K562 (cell line): ENCODE data around the gene DYNLT4. TPM values are rescaled to one million over a fixed set of nuclear protein-coding genes. Genes with fewer than 3 reads are reported as not detected.
A peak's percentile ranks its signal among the peaks of the same experiment; 100 is the strongest.

Source experiments
- ASH1L ChIP-seq: fragments of 450-650 bp; IDR thresholded peaks from 2 replicates; pipeline ENCODE4 v1.6.1; 2018; ENCODE audit warnings: borderline replicate concordance, mild to moderate bottlenecking, low read depth; ENCODE audit not compliant: partially characterized antibody
- BCL6 ChIP-seq: fragments of 250-450 bp; sonication (Bioruptor Pico); IDR thresholded peaks from 2 replicates; pipeline ENCODE4 v1.4.0; 2020
- CBX2 ChIP-seq: fragments of 200-600 bp; sonication (generic); IDR thresholded peaks from one replicate; pipeline ENCODE4 v1.6.1; 2012; ENCODE audit warnings: mild to moderate bottlenecking, low read length, inconsistent platforms; ENCODE audit not compliant: insufficient read depth, poor library complexity, severe bottlenecking
- CXXC5 ChIP-seq: fragments of 250-450 bp; sonication (Bioruptor Pico); IDR thresholded peaks from 2 replicates; pipeline ENCODE4 v1.8.0; 2022; ENCODE audit warnings: inconsistent platforms, mild to moderate bottlenecking, moderate library complexity
- DPF2 ChIP-seq: fragments of 450-650 bp; IDR thresholded peaks from 2 replicates; pipeline ENCODE4 v1.6.1; 2016
- ESRRA ChIP-seq: fragments of 450-650 bp; IDR thresholded peaks from 2 replicates; pipeline ENCODE4 v1.6.1; 2014; ENCODE audit warnings: low read depth, mild to moderate bottlenecking, moderate library complexity, borderline replicate concordance
- ETV6 ChIP-seq, 3 experiments: fragments of 150-350 bp in 1 of 3; sonication (generic) in 1 of 3; formaldehyde crosslinking in 1 of 3; IDR thresholded peaks; 2 replicates each; pipeline versions ENCODE4 v1.6.1 to v1.8.0; 2014 to 2022; ENCODE audit warnings: borderline replicate concordance in 2 of 3, low read depth in 2 of 3, antibody characterized with exemption in 1 of 3, low read length in 1 of 3, mild to moderate bottlenecking in 1 of 3, missing genetic modification reagents in 1 of 3
- FOXK2 ChIP-seq, 2 experiments: fragments of 450-650 bp; IDR thresholded peaks in 1 of 2; conservative IDR thresholded peaks in 1 of 2; 2 replicates each; pipeline ENCODE4 v1.6.1; 2016; ENCODE audit warnings: low read depth in 2 of 2, mild to moderate bottlenecking in 1 of 2
- HIVEP1 ChIP-seq: fragments of 250-450 bp; sonication (Bioruptor Pico); IDR thresholded peaks from 2 replicates; pipeline ENCODE4 v1.4.0; 2020; ENCODE audit warnings: mild to moderate bottlenecking
- KLF1 ChIP-seq: fragments of 450-650 bp; IDR thresholded peaks from 2 replicates; pipeline ENCODE4 v1.6.1; 2016; ENCODE audit warnings: missing genetic modification characterization, missing compliant biosample characterization
- PHB2 ChIP-seq: fragments of 450-650 bp; IDR thresholded peaks from 2 replicates; pipeline ENCODE4 v1.6.1; 2017; ENCODE audit warnings: low read depth
- PHF8 ChIP-seq: fragments of 200-600 bp; sonication (generic); IDR thresholded peaks from 2 replicates; pipeline ENCODE4 v1.6.1; 2012; ENCODE audit warnings: mixed run types, mild to moderate bottlenecking, inconsistent platforms, low read length, moderate library complexity, borderline replicate concordance
- POLR2AphosphoS5 ChIP-seq: IDR thresholded peaks from 2 replicates; pipeline ENCODE4 v1.6.1; 2011; ENCODE audit warnings: mild to moderate bottlenecking, low read depth, low read length, moderate library complexity; ENCODE audit not compliant: control insufficient read depth, insufficient read depth
- PPARD ChIP-seq: fragments of 250-450 bp; sonication (Bioruptor Pico); IDR thresholded peaks from 2 replicates; pipeline ENCODE4 v1.8.0; 2022; ENCODE audit warnings: inconsistent platforms, mild to moderate bottlenecking, moderate library complexity
- PRMT5 ChIP-seq: sonication (generic); formaldehyde crosslinking; IDR thresholded peaks from 2 replicates; pipeline ENCODE4 v1.5.0; 2020; ENCODE audit warnings: missing genetic modification reagents
- SETDB1 ChIP-seq: IDR thresholded peaks from one replicate; pipeline ENCODE4 v1.6.1; 2012; ENCODE audit warnings: low read length, control low read depth, inconsistent platforms
- SP1 ChIP-seq: sonication (generic); formaldehyde crosslinking; IDR thresholded peaks from 2 replicates; pipeline ENCODE4 v1.8.1; 2022; ENCODE audit warnings: mild to moderate bottlenecking, missing genetic modification reagents
- TOE1 ChIP-seq, 2 experiments: fragments of 450-650 bp in 1 of 2; sonication (generic) in 1 of 2; formaldehyde crosslinking in 1 of 2; IDR thresholded peaks; 2 replicates each; pipeline versions ENCODE4 v1.7.1 to v1.8.0; 2016 to 2022; ENCODE audit warnings: borderline replicate concordance in 2 of 2, mild to moderate bottlenecking in 2 of 2, antibody characterized with exemption in 1 of 2, inconsistent platforms in 1 of 2, low read depth in 1 of 2, missing genetic modification reagents in 1 of 2, moderate library complexity in 1 of 2
- ZBED1 ChIP-seq: IDR thresholded peaks from 2 replicates; pipeline ENCODE4 v1.6.1; 2014
- ZNF175 ChIP-seq: fragments of 200-800 bp; sonication (Bioruptor generic); IDR thresholded peaks from 2 replicates; pipeline ENCODE4 v1.6.1; 2016; ENCODE audit warnings: low read depth, mild to moderate bottlenecking, missing genetic modification characterization, missing compliant biosample characterization
- ZNF561 ChIP-seq: fragments of 450-650 bp; formaldehyde crosslinking; conservative IDR thresholded peaks from 2 replicates; pipeline ENCODE4 v1.4.0; 2020; ENCODE audit warnings: mild to moderate bottlenecking, moderate library complexity
- polyA plus RNA-seq, 8 experiments: library from polyadenylated mRNA; depleted of rRNA in 4 of 8; stranded (reverse) in 5 of 8; unstranded in 3 of 8; fragments of >200 nt; fragmentation: Nextera tagmentation in 2 of 8; fragmentation: Illumina TruSeq in 1 of 8; extraction: Ambion mirVana in 2 of 8; extraction: Trizol in 1 of 8; gene quantifications; 2 replicates each; pipeline versions ENCODE4 v1.2.1 to v1.2.3, GENCODE V29; 2011 to 2014; ENCODE audit warnings: inconsistent platforms in 1 of 8, missing spikeins in 1 of 8
- total RNA-seq, 7 experiments: library from RNA; depleted of rRNA in 6 of 7; stranded (reverse); fragments of >200 nt in 6 of 7; fragmentation: Illumina TruSeq in 2 of 7; extraction: Trizol in 2 of 7; gene quantifications; 2 replicates each; pipeline versions ENCODE4 v1.2.1 to v1.2.3, GENCODE V29; 2011 to 2021; ENCODE audit warnings: low replicate concordance in 1 of 7
- TF ChIP-seq, protein P1 (sequence below), 2 experiments: fragments of 450-650 bp; IDR thresholded peaks; 2 replicates each; pipeline ENCODE4 v1.6.1; 2016
- TF ChIP-seq, protein P2 (sequence below): fragments of 450-650 bp; formaldehyde crosslinking; conservative IDR thresholded peaks from 2 replicates; pipeline ENCODE4 v1.4.0; 2022; ENCODE audit warnings: mild to moderate bottlenecking, missing genetic modification characterization
- TF ChIP-seq, protein P3 (sequence below): fragments of 450-650 bp; conservative IDR thresholded peaks from 2 replicates; pipeline ENCODE4 v1.6.1; 2016; ENCODE audit warnings: missing genetic modification characterization, low read depth, mild to moderate bottlenecking, missing compliant biosample characterization, moderate library complexity

Gene DYNLT4
- total and polyA plus RNA-seq, 9 of the 15 experiments (the other 6 are each of a cell fraction or from before 2014, with no cell fraction given) = 0.29 to 0.73 TPM; not detected in 7

DNA sequence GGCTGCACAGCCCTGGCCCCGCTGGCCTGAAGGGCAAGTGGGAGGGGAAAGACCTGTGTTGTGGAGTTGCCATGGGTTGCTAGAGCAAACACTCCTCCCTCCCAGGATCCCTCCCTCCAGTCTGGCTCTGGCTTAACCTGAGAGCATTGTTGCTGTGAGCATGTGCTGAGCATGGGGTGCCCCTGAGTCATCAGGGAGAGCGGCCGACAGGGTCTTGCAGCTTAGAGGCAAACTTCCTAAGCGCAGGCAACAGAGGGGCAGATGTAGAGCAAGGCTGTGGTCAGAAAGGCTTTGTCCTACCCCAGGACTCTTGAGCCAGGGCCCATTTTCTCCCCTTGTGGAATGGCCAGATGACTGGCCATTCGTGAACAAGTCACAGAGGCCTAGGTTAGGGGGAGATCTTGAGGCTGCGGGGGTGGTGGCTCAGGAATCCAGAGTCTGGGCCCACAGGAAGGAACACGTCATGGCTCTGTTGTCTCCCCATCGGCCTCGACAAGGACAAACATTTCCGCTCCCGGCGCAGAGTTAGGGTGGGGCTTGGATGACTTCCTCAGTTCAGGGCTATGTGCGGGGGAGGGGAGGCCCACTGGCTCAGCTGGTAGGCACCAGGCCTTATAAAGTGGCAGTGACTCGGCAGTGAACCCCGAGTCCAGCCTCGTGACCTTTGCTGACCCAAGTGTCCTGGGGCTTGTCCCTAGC lies 362 bp upstream of the DYNLT4 start (continued):
- TF ChIP-seq, protein P1, sequence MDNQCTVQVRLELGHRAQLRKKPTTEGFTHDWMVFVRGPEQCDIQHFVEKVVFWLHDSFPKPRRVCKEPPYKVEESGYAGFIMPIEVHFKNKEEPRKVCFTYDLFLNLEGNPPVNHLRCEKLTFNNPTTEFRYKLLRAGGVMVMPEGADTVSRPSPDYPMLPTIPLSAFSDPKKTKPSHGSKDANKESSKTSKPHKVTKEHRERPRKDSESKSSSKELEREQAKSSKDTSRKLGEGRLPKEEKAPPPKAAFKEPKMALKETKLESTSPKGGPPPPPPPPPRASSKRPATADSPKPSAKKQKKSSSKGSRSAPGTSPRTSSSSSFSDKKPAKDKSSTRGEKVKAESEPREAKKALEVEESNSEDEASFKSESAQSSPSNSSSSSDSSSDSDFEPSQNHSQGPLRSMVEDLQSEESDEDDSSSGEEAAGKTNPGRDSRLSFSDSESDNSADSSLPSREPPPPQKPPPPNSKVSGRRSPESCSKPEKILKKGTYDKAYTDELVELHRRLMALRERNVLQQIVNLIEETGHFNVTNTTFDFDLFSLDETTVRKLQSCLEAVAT (IDR thresholded peaks at IDR 0.05) = peak; percentile 53 to 78; a peak in 2 of 4 replicates
- peak; percentile 80 for TF ChIP-seq ASH1L
- TF ChIP-seq ETV6 (IDR thresholded peaks at IDR 0.05; ENCODE audit: borderline replicate concordance in 1 of 2, low read depth in 2 of 2, low read length in 1 of 2) = peak; percentile 97 to 99
- TF ChIP-seq ETV6 (CRISPR knock-in tag; IDR thresholded peaks at IDR 0.05; ENCODE audit: borderline replicate concordance) = peak; percentile 52; the same call in 1 of the 2 replicates
- TF ChIP-seq, protein P2, sequence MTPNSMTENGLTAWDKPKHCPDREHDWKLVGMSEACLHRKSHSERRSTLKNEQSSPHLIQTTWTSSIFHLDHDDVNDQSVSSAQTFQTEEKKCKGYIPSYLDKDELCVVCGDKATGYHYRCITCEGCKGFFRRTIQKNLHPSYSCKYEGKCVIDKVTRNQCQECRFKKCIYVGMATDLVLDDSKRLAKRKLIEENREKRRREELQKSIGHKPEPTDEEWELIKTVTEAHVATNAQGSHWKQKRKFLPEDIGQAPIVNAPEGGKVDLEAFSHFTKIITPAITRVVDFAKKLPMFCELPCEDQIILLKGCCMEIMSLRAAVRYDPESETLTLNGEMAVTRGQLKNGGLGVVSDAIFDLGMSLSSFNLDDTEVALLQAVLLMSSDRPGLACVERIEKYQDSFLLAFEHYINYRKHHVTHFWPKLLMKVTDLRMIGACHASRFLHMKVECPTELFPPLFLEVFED (CRISPR knock-in tag) = peak; percentile 79
- TF ChIP-seq ESRRA = peak; percentile 92
- TF ChIP-seq SETDB1 = peak; percentile 67
- no peak for TF ChIP-seq CBX2
- no peak for TF ChIP-seq PPARD (CRISPR knock-in tag)
- TF ChIP-seq ZNF561 (CRISPR knock-in tag) = no peak
- TF ChIP-seq SP1 (CRISPR knock-in tag) = peak; percentile 44
- TF ChIP-seq BCL6 (CRISPR knock-in tag) = peak; percentile 51
- TF ChIP-seq POLR2AphosphoS5 = peak; percentile 62
- TF ChIP-seq TOE1 (IDR thresholded peaks at IDR 0.05; ENCODE audit: borderline replicate concordance) = peak; percentile 86
- peak; percentile 45; the same call in 1 of the 2 replicates for TF ChIP-seq TOE1 (CRISPR knock-in tag; IDR thresholded peaks at IDR 0.05; ENCODE audit: borderline replicate concordance, low read depth)
- TF ChIP-seq, protein P3, sequence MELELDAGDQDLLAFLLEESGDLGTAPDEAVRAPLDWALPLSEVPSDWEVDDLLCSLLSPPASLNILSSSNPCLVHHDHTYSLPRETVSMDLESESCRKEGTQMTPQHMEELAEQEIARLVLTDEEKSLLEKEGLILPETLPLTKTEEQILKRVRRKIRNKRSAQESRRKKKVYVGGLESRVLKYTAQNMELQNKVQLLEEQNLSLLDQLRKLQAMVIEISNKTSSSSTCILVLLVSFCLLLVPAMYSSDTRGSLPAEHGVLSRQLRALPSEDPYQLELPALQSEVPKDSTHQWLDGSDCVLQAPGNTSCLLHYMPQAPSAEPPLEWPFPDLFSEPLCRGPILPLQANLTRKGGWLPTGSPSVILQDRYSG (tag) = peak; percentile 97
- peak; percentile 86; the same call in 1 of the 2 replicates for TF ChIP-seq ZBED1
- peak; percentile 77 for TF ChIP-seq CXXC5 (CRISPR knock-in tag)
- TF ChIP-seq PHF8 = peak; percentile 68; the same call in 1 of the 2 replicates
- TF ChIP-seq PRMT5 = no peak
- TF ChIP-seq HIVEP1 (CRISPR knock-in tag) = 0 out of 2 replicates have a peak, but pooled peaks have one; percentile 40
- peak; percentile 91 to 92 for TF ChIP-seq FOXK2 (conservative IDR thresholded peaks at IDR 0.05 in 1 of 2, IDR thresholded peaks at IDR 0.05 in 1 of 2; ENCODE audit: low read depth in 2 of 2)
- TF ChIP-seq KLF1 (tag) = peak; percentile 81
- no peak for TF ChIP-seq PHB2
- peak; percentile 95 for TF ChIP-seq DPF2
- TF ChIP-seq ZNF175 (CRISPR knock-in tag) = peak; percentile 94
